ENCODE measurements around the gene MYO1D. TPM values are rescaled to one million over a fixed set of nuclear protein-coding genes. Genes with fewer than 3 reads are reported as not detected.

The MYO1D gene
- total RNA-seq, 4 donors from 2014 or later, result 70.5 to 92.3 (median 72.7) TPM

GRCh38 chr17:32836527-32836926, 40.4 kb downstream of the MYO1D start:
- H3K27ac ChIP-seq, result no peak overlapping the region
- WGBS, result 95% methylated on average over 2 of the region's 2 CpGs
- no peak for DNase-seq (ENCODE audit: low spot score in 2 of 2)

GRCh38 chr17:32835291-32835761, 41.6 kb downstream of the MYO1D start:
- Histone ChIP-seq H3K27me3 (no peaks in the 10 kb centered on the region), H3K4me3 (no peak overlapping the region), H3K36me3 (no peaks in the 10 kb centered on the region), H3K9me3 (no peaks in the 10 kb centered on the region), H3K4me1 (no peaks in the 10 kb centered on the region), H3K27ac (no peak overlapping the region)
- 75% methylated on average over 2 of the region's 2 CpGs for WGBS
- no peak for DNase-seq (ENCODE audit: low spot score in 2 of 2)
- no peak for TF ChIP-seq CTCF (IDR thresholded peaks at IDR 0.05)
- no peak for TF ChIP-seq EP300 (IDR thresholded peaks at IDR 0.05)
- TF ChIP-seq POLR2AphosphoS5 (IDR thresholded peaks at IDR 0.05), result no peak
- TF ChIP-seq POLR2A (IDR thresholded peaks at IDR 0.05), result no peak

More at GRCh38 chr17:32836527-32836926, 40.4 kb downstream of the MYO1D start:
- no peaks in the 10 kb centered on the region for H3K9me3 ChIP-seq
- H3K4me1 ChIP-seq, result no peaks in the 10 kb centered on the region
- H3K36me3 ChIP-seq, result no peaks in the 10 kb centered on the region
- no peak for TF ChIP-seq POLR2AphosphoS5 (IDR thresholded peaks at IDR 0.05)
- TF ChIP-seq CTCF (IDR thresholded peaks at IDR 0.05), result no peak
- no peak for TF ChIP-seq POLR2A (IDR thresholded peaks at IDR 0.05)
- TF ChIP-seq EP300 (IDR thresholded peaks at IDR 0.05), result no peak
- no peak overlapping the region for H3K4me3 ChIP-seq
- H3K27me3 ChIP-seq, result no peaks in the 10 kb centered on the region

- TF ChIP-seq EP300 (IDR thresholded peaks at IDR 0.05), result no peak
- TF ChIP-seq POLR2AphosphoS5 (IDR thresholded peaks at IDR 0.05), result no peak
- no peak for TF ChIP-seq POLR2A (IDR thresholded peaks at IDR 0.05)
- no peak for TF ChIP-seq CTCF (IDR thresholded peaks at IDR 0.05)
- 100% methylated on average over 2 of the region's 2 CpGs for WGBS
- Histone ChIP-seq H3K27me3 (no peaks in the 10 kb centered on the region), H3K4me1 (peaks cover 5% of the 10 kb centered on the region), H3K4me3 (no peak overlapping the region), H3K36me3 (no peaks in the 10 kb centered on the region), H3K27ac (no peak overlapping the region), H3K9me3 (no peaks in the 10 kb centered on the region)
- DNase-seq (ENCODE audit: low spot score in 2 of 2), result no peak
Measured at GRCh38 chr17:32834104-32834503, 42.8 kb downstream of the MYO1D start.

- H3K9me3 ChIP-seq, result no peaks in the 10 kb centered on the region
- 95% methylated on average over 4 of the region's 4 CpGs for WGBS
- no peaks in the 10 kb centered on the region for H3K36me3 ChIP-seq
- H3K4me1 ChIP-seq, result peaks cover 10% of the 10 kb centered on the region
- H3K27ac ChIP-seq, result no peak overlapping the region
- no peak overlapping the region for H3K4me3 ChIP-seq
- no peak for DNase-seq (ENCODE audit: low spot score in 2 of 2)
- no peak for TF ChIP-seq EP300 (IDR thresholded peaks at IDR 0.05)
- no peak for TF ChIP-seq CTCF (IDR thresholded peaks at IDR 0.05)
- TF ChIP-seq POLR2A (IDR thresholded peaks at IDR 0.05), result no peak
- no peak for TF ChIP-seq POLR2AphosphoS5 (IDR thresholded peaks at IDR 0.05)
- no peaks in the 10 kb centered on the region for H3K27me3 ChIP-seq
Measured at GRCh38 chr17:32833526-32833925, 43.4 kb downstream of the MYO1D start.

GRCh38 chr17:32833076-32833475, 43.8 kb downstream of the MYO1D start:
- Histone ChIP-seq H3K4me1 (peaks cover 14% of the 10 kb centered on the region), H3K27me3 (no peaks in the 10 kb centered on the region), H3K27ac (no peak overlapping the region), H3K9me3 (no peaks in the 10 kb centered on the region), H3K36me3 (no peaks in the 10 kb centered on the region), H3K4me3 (no peak overlapping the region)
- WGBS, result 89% methylated on average over 5 of the region's 5 CpGs
- DNase-seq (ENCODE audit: low spot score in 2 of 2), result no peak
- no peak for TF ChIP-seq CTCF (IDR thresholded peaks at IDR 0.05)
- no peak for TF ChIP-seq POLR2A (IDR thresholded peaks at IDR 0.05)
- TF ChIP-seq EP300 (IDR thresholded peaks at IDR 0.05), result no peak
- no peak for TF ChIP-seq POLR2AphosphoS5 (IDR thresholded peaks at IDR 0.05)

All from suprapubic skin (tissue), 4 donors.